BLaER1 (cell line): ENCODE measurements around the gene TEX52.
"Not testable (repeated sequence)": the region's sequence is repeated elsewhere in the genome, so short reads cannot be mapped to it uniquely, and the experiment has no call there.

Experiments
- H3K27ac ChIP-seq: shearing (Covaris generic); formaldehyde crosslinking; 2 replicates; pipeline ENCODE4 v1.8.1; 2022
- H3K27me3 ChIP-seq: shearing (Covaris generic); formaldehyde crosslinking; 2 replicates; pipeline ENCODE4 v1.8.1; 2022
- H3K36me3 ChIP-seq: shearing (Covaris generic); formaldehyde crosslinking; 2 replicates; pipeline ENCODE4 v1.8.1; 2022
- H3K4me1 ChIP-seq: shearing (Covaris generic); formaldehyde crosslinking; 2 replicates; pipeline ENCODE4 v1.8.1; 2022
- H3K4me2 ChIP-seq: shearing (Covaris generic); formaldehyde crosslinking; 2 replicates; pipeline ENCODE4 v1.8.1; 2022
- H3K4me3 ChIP-seq: shearing (Covaris generic); formaldehyde crosslinking; 2 replicates; pipeline ENCODE4 v1.8.1; 2022
- H3K9ac ChIP-seq: shearing (Covaris generic); formaldehyde crosslinking; 2 replicates; pipeline ENCODE4 v1.8.1; 2022
- H3K9me3 ChIP-seq: shearing (Covaris generic); formaldehyde crosslinking; 2 replicates; pipeline ENCODE4 v1.8.1; 2022
- H4K20me1 ChIP-seq: shearing (Covaris generic); formaldehyde crosslinking; 2 replicates; pipeline ENCODE4 v1.8.1; 2022
- Cebpa-rat ChIP-seq: shearing (Covaris generic); IDR thresholded peaks from 2 replicates; pipeline ENCODE4 v1.8.1; 2022

TEX52 gene

DNA sequence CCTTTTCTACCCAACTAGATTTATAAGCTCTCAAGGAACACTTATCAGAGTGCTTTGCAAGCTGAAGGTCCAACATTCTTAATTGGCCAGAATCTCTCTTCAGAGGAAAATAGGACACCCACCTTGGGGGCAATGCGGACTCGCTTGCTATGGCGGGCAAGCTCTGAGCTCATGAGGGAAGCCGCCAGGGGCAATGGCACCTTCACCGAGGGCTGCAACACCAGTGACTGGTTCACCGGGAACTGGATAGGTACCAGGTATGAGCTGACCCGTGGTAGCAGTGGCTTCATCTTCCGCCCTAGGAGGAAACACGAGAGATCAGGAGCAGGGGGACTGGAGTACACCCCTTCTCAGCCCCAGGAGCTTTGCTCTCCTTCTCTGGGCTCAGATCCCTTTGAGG, 7.4 kb upstream of the TEX52 start:
- Histone ChIP-seq H3K27ac (no peak overlapping the region), H3K9ac (no peak overlapping the region), H3K4me2 (no peak overlapping the region), H3K27me3 (no peaks in the 10 kb centered on the region), H3K4me1 (no peaks in the 10 kb centered on the region), H3K36me3 (peaks cover 99% of the 10 kb centered on the region), H3K9me3 (no peaks in the 10 kb centered on the region), H3K4me3 (no peak overlapping the region), H4K20me1 (no peaks in the 10 kb centered on the region; the same call in 1 of the 2 replicates)
- no peak for TF ChIP-seq Cebpa-rat

DNA sequence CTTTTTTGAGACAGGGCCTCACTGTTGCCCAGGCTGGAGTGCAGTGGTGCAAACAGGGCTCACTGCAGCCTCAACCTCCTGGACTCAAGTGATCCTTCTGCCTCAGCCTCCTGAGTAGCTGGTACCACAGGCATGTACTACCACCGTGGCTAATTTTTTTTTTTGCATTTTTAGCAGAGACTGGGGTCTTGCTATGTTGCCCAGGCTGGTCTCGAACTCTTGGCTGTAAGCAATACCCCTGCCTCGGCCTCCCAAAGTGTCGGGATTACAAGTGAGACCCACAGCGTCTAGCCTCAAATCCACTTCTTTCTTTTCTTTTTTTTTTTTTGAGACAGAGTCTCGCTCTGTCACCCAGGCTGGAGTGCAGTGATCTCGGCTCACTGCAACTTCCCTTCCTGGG, 6.6 kb upstream of the TEX52 start:
- H3K4me1 ChIP-seq, H3K9ac ChIP-seq: not testable (repeated sequence)
- peaks cover 99% of the 10 kb centered on the region for H3K36me3 ChIP-seq

DNA sequence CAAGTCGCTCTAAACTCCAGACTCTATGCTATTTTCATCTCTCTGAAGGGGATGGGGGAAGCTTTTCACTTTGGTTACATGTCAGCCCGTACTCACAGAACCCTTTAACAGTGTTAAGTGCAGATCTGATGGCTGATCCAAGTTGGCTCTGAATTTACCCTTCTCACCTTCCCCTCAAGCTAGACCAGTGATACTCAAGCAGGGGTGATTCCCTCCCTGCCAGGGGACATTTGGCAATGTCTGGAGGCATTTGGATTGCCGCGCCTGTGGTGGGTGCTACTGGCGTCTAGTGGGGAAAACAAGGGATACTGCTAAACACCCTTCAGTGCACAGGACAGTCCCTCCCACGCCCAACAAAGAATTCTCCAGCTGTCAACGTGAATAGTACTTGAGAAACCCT, 6.0 kb upstream of the TEX52 start:
- Histone ChIP-seq H3K9ac (no peak overlapping the region), H3K4me3 (no peak overlapping the region), H3K9me3 (no peaks in the 10 kb centered on the region), H4K20me1 (no peaks in the 10 kb centered on the region; the same call in 1 of the 2 replicates), H3K36me3 (peaks cover 99% of the 10 kb centered on the region), H3K27me3 (no peaks in the 10 kb centered on the region), H3K4me2 (no peak overlapping the region), H3K27ac (no peak overlapping the region), H3K4me1 (no peaks in the 10 kb centered on the region)
- TF ChIP-seq Cebpa-rat, result no peak

More for the DNA sequence above, 6.6 kb upstream of the TEX52 start:
- H3K9me3 ChIP-seq, H3K27ac ChIP-seq, H4K20me1 ChIP-seq, H3K4me2 ChIP-seq, H3K27me3 ChIP-seq, H3K4me3 ChIP-seq: not testable (repeated sequence)

DNA sequence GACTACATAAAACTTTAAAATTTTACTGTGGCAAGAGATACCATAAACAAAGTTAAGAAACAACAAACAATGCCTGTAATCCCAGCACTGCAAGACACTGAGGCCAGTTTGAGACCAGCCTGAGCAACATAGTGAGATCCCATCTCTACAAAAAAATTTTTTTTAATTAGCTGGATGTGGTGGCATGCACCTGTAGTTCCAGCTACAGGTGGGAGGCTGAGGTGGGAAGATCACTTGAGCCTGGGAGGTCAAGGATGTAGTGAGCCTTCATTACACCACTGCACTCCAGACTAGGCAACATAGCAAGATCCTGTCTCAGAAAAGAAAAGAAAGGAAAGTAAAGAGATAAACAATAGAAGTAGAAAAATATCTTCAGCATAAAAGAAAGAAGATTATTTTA, 3.3 kb upstream of the TEX52 start:
- peaks cover 11% of the 10 kb centered on the region for H4K20me1 ChIP-seq
- no peaks in the 10 kb centered on the region for H3K9me3 ChIP-seq
- H3K4me1 ChIP-seq, result peaks cover 16% of the 10 kb centered on the region
- H3K36me3 ChIP-seq, result peaks cover 87% of the 10 kb centered on the region
- TF ChIP-seq Cebpa-rat, result no peak
- no peaks in the 10 kb centered on the region for H3K27me3 ChIP-seq
- no peak overlapping the region for H3K27ac ChIP-seq
- no peak overlapping the region for H3K9ac ChIP-seq
- no peak overlapping the region for H3K4me2 ChIP-seq
- no peak overlapping the region for H3K4me3 ChIP-seq

GRCh38 chr12:2858944-2859421, 2.1 kb upstream of the TEX52 start:
- Histone ChIP-seq H3K4me1 (peaks cover 16% of the 10 kb centered on the region), H3K4me3 (no peak overlapping the region), H3K9me3 (no peaks in the 10 kb centered on the region), H3K27me3 (no peaks in the 10 kb centered on the region), H4K20me1 (peaks cover 11% of the 10 kb centered on the region), H3K36me3 (peaks cover 75% of the 10 kb centered on the region), H3K9ac (no peak overlapping the region), H3K4me2 (no peak overlapping the region), H3K27ac (no peak overlapping the region)
- TF ChIP-seq Cebpa-rat, result no peak

GRCh38 chr12:2858334-2858733, 1.5 kb upstream of the TEX52 start:
- H4K20me1 ChIP-seq, result peaks cover 11% of the 10 kb centered on the region
- H3K27ac ChIP-seq, result no peak overlapping the region
- H3K9ac ChIP-seq, result no peak overlapping the region
- no peak overlapping the region for H3K4me2 ChIP-seq
- no peak for TF ChIP-seq Cebpa-rat
- no peaks in the 10 kb centered on the region for H3K27me3 ChIP-seq
- H3K9me3 ChIP-seq, result no peaks in the 10 kb centered on the region
- H3K36me3 ChIP-seq, result peaks cover 69% of the 10 kb centered on the region
- H3K4me3 ChIP-seq, result no peak overlapping the region
- peaks cover 16% of the 10 kb centered on the region for H3K4me1 ChIP-seq

GRCh38 chr12:2857576-2857975, 737 bp upstream of the TEX52 start:
- H3K9me3 ChIP-seq, result no peaks in the 10 kb centered on the region
- peaks cover 61% of the 10 kb centered on the region for H3K36me3 ChIP-seq
- no peak for TF ChIP-seq Cebpa-rat
- H3K27ac ChIP-seq, result no peak overlapping the region
- no peak overlapping the region for H3K9ac ChIP-seq
- peaks cover 22% of the 10 kb centered on the region for H3K4me1 ChIP-seq
- no peaks in the 10 kb centered on the region for H3K27me3 ChIP-seq
- no peak overlapping the region for H3K4me2 ChIP-seq
- peaks cover 11% of the 10 kb centered on the region for H4K20me1 ChIP-seq
- no peak overlapping the region for H3K4me3 ChIP-seq

DNA sequence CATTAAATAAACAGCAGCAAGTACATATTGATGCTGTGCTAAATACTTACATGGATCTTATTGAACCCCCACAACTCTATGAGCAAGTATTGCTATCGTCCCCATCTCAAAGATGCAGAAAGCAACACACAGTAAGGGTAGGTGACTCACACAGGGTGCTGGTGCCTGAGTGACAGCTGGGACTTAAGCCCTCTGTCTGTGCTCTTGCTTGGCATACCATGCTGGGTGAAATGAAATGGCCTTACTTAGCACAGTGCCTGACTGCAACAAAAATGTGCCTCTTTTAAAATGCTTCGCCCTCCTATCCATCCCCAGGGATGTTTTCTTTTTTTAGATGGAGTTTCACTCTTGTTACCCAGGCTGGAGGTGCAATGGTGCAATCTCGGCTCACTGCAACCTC, 788 bp downstream of the TEX52 start:
- no peaks in the 10 kb centered on the region for H3K27me3 ChIP-seq
- no peaks in the 10 kb centered on the region for H3K9me3 ChIP-seq
- H3K9ac ChIP-seq, result no peak overlapping the region
- peaks cover 47% of the 10 kb centered on the region for H3K36me3 ChIP-seq
- peak overlapping the region; percentile 11 for H3K4me2 ChIP-seq
- H3K27ac ChIP-seq, result no peak overlapping the region
- H4K20me1 ChIP-seq, result peaks cover 11% of the 10 kb centered on the region
- no peak overlapping the region for H3K4me3 ChIP-seq
- H3K4me1 ChIP-seq, result peaks cover 37% of the 10 kb centered on the region
- TF ChIP-seq Cebpa-rat, result no peak

GRCh38 chr12:2855546-2855945, 1.3 kb downstream of the TEX52 start:
- no peak overlapping the region for H3K9ac ChIP-seq
- no peaks in the 10 kb centered on the region for H3K9me3 ChIP-seq
- no peak overlapping the region for H3K4me3 ChIP-seq
- no peak overlapping the region for H3K27ac ChIP-seq
- peak overlapping the region; percentile 11 for H3K4me2 ChIP-seq
- H4K20me1 ChIP-seq, result peaks cover 11% of the 10 kb centered on the region
- no peaks in the 10 kb centered on the region for H3K27me3 ChIP-seq
- H3K4me1 ChIP-seq, result peaks cover 38% of the 10 kb centered on the region
- no peak for TF ChIP-seq Cebpa-rat
- H3K36me3 ChIP-seq, result peaks cover 42% of the 10 kb centered on the region

DNA sequence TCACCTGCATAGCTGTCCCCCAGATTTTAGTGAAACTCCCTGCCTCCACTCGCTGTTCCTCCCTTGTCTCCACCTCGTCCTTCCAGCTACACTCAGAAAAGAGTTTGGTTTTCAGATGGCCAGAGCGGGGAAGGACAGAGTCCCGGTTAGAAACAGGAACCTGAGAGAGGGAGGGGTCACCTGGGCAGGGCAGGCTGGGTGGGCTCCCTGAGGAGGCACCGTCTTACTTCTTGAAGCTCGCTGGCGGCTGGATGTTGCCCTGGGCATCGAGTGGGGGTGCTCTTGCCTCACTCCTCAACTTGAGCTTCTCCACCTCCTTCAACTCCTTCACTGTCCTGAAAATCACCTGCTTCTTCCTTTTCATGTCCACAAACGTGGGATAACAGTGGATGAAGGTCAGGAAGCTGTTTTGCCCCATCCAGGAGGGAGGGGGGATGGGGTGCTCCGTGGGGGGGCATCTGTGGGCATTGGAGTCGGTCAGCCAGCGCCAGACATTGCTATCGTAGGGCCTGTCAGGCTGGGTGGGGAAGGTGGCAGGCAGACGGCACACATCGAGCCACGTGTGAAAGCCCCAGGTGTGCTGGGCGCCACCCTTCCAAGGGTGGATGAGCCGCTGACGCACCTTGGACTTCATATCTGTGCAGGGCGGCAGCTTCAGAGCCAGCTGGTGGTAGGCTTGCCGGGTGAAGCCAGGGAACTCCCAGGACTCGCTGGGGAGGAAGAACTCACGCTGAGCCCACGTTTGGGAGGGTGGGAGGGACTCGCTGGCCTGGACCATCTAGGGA, 2.0 kb downstream of the TEX52 start:
- Histone ChIP-seq H3K9ac (no peak overlapping the region), H4K20me1 (peaks cover 11% of the 10 kb centered on the region), H3K4me2 (no peak overlapping the region), H3K27me3 (no peaks in the 10 kb centered on the region), H3K4me3 (no peak overlapping the region), H3K4me1 (peaks cover 38% of the 10 kb centered on the region), H3K27ac (no peak overlapping the region), H3K9me3 (no peaks in the 10 kb centered on the region), H3K36me3 (peaks cover 35% of the 10 kb centered on the region)
- no peak for TF ChIP-seq Cebpa-rat

- H3K4me1 ChIP-seq, result peaks cover 38% of the 10 kb centered on the region
- peaks cover 11% of the 10 kb centered on the region for H4K20me1 ChIP-seq
- H3K4me2 ChIP-seq, result no peak overlapping the region
- H3K27ac ChIP-seq, result no peak overlapping the region
- no peaks in the 10 kb centered on the region for H3K9me3 ChIP-seq
- no peak overlapping the region for H3K4me3 ChIP-seq
- TF ChIP-seq Cebpa-rat, result no peak
- no peak overlapping the region for H3K9ac ChIP-seq
- H3K36me3 ChIP-seq, result peaks cover 23% of the 10 kb centered on the region
- no peaks in the 10 kb centered on the region for H3K27me3 ChIP-seq
Observed at GRCh38 chr12:2853626-2854025, 3.2 kb downstream of the TEX52 start.
